Measurements from ENCODE around the gene MGME1.

The MGME1 gene

DNA sequence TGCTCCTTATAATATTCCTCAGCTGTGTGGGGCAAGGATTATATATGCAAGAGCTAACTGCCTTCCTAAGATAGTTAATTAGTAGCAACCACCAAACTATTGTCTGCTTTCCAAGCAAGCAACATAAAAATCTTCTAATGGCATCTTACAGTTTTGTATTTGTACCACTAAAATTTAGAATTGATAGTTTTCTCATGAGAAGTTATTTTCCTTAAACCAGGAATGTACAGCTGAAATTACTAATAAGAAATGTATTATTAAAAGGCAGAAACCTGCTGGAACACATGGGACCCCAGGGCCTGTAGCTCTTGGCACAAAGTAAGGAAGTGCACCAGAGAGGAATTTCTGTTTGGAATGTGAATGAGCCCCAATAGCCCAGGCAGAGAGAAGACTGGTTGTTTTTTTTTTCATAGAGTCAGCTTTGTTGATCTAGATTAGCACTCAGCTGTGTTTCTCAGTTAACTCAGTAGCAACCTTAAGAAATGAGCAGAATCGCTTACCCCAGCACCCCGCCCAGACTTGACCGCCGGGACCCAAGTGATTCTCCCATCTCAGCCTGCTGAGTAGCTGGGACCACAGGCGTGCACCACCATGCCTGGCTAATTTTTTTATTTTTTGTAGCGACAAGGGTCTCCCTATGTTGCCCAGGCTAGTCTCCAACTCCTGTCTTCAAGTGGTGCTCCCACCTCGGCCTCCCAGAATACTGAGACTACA lies 2.6 kb downstream of the MGME1 start:
- TF ChIP-seq, protein P1, sequence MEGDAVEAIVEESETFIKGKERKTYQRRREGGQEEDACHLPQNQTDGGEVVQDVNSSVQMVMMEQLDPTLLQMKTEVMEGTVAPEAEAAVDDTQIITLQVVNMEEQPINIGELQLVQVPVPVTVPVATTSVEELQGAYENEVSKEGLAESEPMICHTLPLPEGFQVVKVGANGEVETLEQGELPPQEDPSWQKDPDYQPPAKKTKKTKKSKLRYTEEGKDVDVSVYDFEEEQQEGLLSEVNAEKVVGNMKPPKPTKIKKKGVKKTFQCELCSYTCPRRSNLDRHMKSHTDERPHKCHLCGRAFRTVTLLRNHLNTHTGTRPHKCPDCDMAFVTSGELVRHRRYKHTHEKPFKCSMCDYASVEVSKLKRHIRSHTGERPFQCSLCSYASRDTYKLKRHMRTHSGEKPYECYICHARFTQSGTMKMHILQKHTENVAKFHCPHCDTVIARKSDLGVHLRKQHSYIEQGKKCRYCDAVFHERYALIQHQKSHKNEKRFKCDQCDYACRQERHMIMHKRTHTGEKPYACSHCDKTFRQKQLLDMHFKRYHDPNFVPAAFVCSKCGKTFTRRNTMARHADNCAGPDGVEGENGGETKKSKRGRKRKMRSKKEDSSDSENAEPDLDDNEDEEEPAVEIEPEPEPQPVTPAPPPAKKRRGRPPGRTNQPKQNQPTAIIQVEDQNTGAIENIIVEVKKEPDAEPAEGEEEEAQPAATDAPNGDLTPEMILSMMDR (IDR thresholded peaks at IDR 0.05; ENCODE audit: insufficient read depth, low read depth, low read length, missing control alignments), result no peak
- DNase-seq (ENCODE audit: low read depth), result no peak

DNA sequence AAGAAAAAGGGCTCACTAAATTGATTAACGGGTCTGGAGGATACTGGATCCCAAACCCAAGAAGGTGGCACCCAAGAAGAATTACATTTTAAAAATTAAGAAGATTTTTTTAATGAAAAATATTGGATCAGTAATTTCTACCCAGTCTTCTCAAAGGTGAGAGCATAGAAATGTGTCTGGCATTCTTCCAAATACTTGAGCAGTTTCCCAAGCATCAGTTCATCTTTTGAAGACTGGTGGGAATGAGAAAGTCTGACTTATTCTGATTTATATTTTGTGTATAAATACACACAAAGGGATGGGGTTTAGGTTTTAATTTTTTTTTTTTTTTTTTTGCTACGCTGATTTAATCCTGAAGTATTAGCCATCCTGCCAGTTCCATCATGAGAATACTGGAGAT lies 3.3 kb downstream of the MGME1 start:
- DNase-seq (ENCODE audit: low read depth), result no peak
- TF ChIP-seq, protein P1 (IDR thresholded peaks at IDR 0.05; ENCODE audit: insufficient read depth, low read depth, low read length, missing control alignments), result no peak
- peak overlapping the region; percentile 78 for H3K4me3 ChIP-seq (ENCODE audit: low read depth, low read length)

More for the DNA sequence above, 2.6 kb downstream of the MGME1 start:
- peak overlapping the region; percentile 78 for H3K4me3 ChIP-seq (ENCODE audit: low read depth, low read length)

DNA sequence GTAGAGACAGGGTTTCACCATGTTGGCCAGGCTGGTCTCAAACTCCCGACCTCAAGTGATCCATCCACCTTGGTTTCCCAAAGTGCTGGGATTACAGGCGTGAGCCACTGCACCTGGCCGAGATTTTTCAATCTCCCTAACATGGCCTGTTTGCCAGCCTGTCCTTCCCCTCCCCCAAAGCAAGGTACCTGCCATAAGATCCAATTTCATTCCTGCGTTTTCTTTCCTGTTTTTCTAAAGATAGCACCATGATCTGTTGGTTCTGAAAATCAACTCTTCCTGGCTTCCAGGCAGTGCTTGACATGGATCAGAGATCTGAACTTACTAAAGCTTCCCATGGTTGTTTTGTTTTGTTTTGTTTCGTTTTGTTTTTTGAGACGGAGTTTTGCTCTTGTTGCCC lies 7.5 kb downstream of the MGME1 start:
- H3K4me3 ChIP-seq (ENCODE audit: low read depth, low read length), result no peak overlapping the region
- TF ChIP-seq, protein P1 (IDR thresholded peaks at IDR 0.05; ENCODE audit: insufficient read depth, low read depth, low read length, missing control alignments), result no peak
- no peak for DNase-seq (ENCODE audit: low read depth)

DNA sequence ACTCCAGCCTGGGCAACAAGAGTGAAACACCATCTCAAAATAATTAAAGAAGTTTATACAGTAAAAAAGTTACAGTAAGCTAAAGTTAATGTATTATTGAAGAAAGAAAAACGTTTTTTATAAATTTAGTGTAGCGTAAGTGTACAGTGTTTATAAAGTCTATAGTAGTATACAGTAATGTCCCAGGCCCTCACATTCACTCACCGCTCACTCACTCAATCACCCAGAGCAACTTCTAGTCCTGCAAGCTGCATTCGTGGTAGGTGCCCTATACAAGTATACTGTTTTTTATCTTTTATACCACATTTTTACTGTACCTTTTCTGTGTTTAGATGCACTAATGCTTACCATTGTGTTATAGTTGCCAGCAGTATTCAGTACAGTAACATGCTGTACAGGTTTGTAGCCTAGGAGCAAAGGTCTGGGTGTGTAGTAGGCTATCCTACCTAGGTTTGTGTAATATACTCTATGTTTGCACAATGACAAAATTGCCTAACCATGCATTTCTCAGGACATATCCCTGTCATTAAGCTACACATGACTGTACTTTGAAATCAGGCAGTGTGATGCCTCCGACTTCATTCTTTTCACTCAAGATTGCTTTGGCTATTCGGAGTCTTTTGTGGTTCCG lies 16.7 kb downstream of the MGME1 start:
- no peak for DNase-seq (ENCODE audit: low read depth)
- no peak overlapping the region for H3K4me3 ChIP-seq (ENCODE audit: low read depth, low read length)
- TF ChIP-seq, protein P1 (IDR thresholded peaks at IDR 0.05; ENCODE audit: insufficient read depth, low read depth, low read length, missing control alignments), result no peak

DNA sequence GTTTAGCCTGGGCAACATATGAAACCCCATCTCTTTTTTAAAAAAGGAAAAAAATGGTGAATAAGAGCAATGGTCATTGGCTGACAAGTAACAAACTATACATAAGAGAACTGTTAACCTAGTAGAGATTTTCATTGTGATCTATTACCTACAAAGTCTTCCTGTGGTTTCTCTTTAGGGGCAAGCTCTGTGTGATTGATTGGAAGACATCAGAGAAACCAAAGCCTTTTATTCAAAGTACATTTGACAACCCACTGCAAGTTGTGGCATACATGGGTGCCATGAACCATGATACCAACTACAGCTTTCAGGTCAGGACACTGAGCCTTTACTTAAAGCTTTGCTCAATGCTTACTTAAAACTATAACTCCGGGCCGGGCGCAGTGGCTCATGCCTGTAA lies 19.2 kb downstream of the MGME1 start:
- TF ChIP-seq, protein P1 (IDR thresholded peaks at IDR 0.05; ENCODE audit: insufficient read depth, low read depth, low read length, missing control alignments), result no peak
- DNase-seq (ENCODE audit: low read depth), result no peak
- no peak overlapping the region for H3K4me3 ChIP-seq (ENCODE audit: low read depth, low read length)

DNA sequence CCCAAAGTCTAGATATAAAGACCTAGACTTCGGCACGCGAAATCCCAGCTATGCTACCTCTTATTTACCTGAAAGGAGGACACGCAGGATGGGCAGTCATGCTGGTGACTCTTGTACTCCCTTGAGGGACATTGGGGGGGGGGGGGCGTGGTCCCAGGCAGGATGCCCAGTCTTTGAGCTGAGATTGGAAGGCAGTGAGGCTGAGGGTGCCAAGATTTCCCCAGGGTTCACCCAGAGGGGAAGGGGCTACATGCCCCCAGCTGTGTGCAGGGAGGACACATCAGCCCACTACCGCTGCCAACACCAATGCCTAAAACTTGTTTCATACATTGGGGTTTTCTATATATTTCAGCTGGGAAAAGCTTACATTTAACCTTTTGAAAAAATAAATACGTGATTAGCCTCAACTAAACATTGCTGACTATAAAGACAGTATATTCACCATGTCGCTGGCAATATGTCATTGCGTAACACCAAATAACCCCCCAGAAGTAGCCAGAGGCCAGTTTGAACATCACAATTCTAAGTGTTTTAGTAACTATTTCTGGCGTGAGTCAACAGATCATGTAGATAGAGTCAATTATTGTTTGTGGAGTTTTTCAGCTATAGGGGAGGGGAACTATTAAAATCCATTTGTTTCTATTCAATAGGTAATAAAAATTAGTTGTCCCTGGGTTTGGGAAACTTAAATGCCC lies 21.6 kb downstream of the MGME1 start:
- H3K4me3 ChIP-seq (ENCODE audit: low read depth, low read length), result no peak overlapping the region
- no peak for DNase-seq (ENCODE audit: low read depth)
- TF ChIP-seq, protein P1 (IDR thresholded peaks at IDR 0.05; ENCODE audit: insufficient read depth, low read depth, low read length, missing control alignments), result no peak

Measured in GM12865 (cell line).